ENCODE results near the gene KRTAP5-7. TPM values are rescaled to one million over a fixed set of nuclear protein-coding genes. Genes with fewer than 3 reads are reported as not detected.

Gene KRTAP5-7
- total and polyA plus RNA-seq, 2 of the 8 experiments (the other 6 are each of a cell fraction or from before 2014, with no cell fraction given): not detected

DNA sequence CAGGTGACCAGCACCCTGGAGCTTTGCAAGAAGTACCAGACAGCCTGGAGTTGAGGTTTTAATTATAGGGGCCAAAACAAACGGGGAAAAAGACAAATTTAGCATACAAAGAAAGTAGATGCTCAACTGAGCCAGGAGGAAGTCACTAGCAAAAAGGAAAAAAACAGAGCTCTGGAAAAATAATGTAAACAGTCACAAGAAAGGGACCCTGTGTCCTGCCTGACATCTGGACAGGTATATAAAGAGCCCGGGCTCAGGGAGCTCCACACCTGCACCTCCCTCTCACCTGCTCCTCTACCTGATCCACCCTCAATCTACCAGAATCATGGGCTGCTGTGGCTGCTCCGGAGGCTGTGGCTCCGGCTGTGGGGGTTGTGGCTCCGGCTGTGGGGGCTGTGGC, 38.2 kb downstream of the KRTAP5-7 start, which contains the start of gene KRTAP5-10:
KRTAP5-10 (plus strand) TSS at position 301 of the 400 bp plus-strand sequence; CDS start at position 326, 25 bp downstream.
- Histone ChIP-seq H2AFZ (ENCODE audit: low read length) (no peak within 1 kb of the TSS), H2BK15ac (ENCODE audit: low read length) (peak within 1 kb of the TSS; percentile 46; the same call in 1 of the 2 replicates), H3K23me2 (ENCODE audit: low read depth, low read length) (no peaks in the 10 kb centered on the region), H3K4me3 (ENCODE audit: extremely low read depth in 1 of 4, insufficient read depth in 2 of 4, low read depth in 3 of 4, low read length in 4 of 4) (no peak within 1 kb of the TSS), H3K9me3 (ENCODE audit: insufficient read depth in 2 of 2, low read depth in 1 of 2, low read length in 1 of 2) (no peaks in the 10 kb centered on the region), H4K20me1 (replicated peaks in 1 of 2; ENCODE audit: control insufficient read depth in 1 of 2, insufficient read depth in 2 of 2, low read length in 2 of 2) (no peaks in the 10 kb centered on the region), H4K91ac (replicated peaks; ENCODE audit: insufficient read length, low read length) (no peak within 1 kb of the TSS), H3K79me2 (ENCODE audit: control insufficient read depth in 1 of 2, insufficient read depth in 2 of 2, low read length in 2 of 2) (no peaks in the 10 kb centered on the region), H4K8ac (ENCODE audit: extremely low read depth, insufficient read depth, low read length) (no peak within 1 kb of the TSS), H2BK120ac (replicated peaks; ENCODE audit: low read depth, low read length) (no peak within 1 kb of the TSS), H3K27ac (ENCODE audit: low read depth, low read length) (no peak within 1 kb of the TSS), H4K5ac (ENCODE audit: insufficient read length, low read depth, low read length) (no peak within 1 kb of the TSS), H2BK12ac (ENCODE audit: low read depth, low read length) (peak within 1 kb of the TSS; percentile 68; the same call in 1 of the 2 replicates), H3K14ac (ENCODE audit: insufficient read length) (no peak within 1 kb of the TSS), H3K27me3 (replicated peaks in 1 of 4; ENCODE audit: control insufficient read depth in 3 of 4, extremely low read depth in 1 of 4, insufficient read depth in 3 of 4, low read length in 3 of 4) (peaks cover 0 to 2% (median 0%) of the 10 kb centered on the region in 4 experiments; a peak in 2 of 7 replicates), H3K36me3 (ENCODE audit: control insufficient read depth in 2 of 4, insufficient read depth in 4 of 4, low read length in 3 of 4) (no peaks in the 10 kb centered on the region), H3K23ac (ENCODE audit: insufficient read length) (no peak within 1 kb of the TSS), H3K4me2 (ENCODE audit: insufficient read depth in 1 of 2, low read depth in 2 of 2, low read length in 2 of 2) (no peak within 1 kb of the TSS), H3K18ac (ENCODE audit: extremely low read depth, low read length) (no peak within 1 kb of the TSS; the same call in 1 of the 2 replicates), H2BK20ac (ENCODE audit: low read length) (no peak within 1 kb of the TSS; the same call in 1 of the 2 replicates), H3K4me1 (replicated peaks in 1 of 4; ENCODE audit: control insufficient read depth in 3 of 4, insufficient read depth in 4 of 4, low read length in 3 of 4) (peaks cover 0 to 8% (median 3%) of the 10 kb centered on the region in 4 experiments; a peak in 5 of 7 replicates), H3K56ac (replicated peaks; ENCODE audit: insufficient read length, low read depth, low read length) (no peak within 1 kb of the TSS), H3K79me1 (ENCODE audit: low read depth, low read length) (no peaks in the 10 kb centered on the region), H2BK5ac (ENCODE audit: low read depth, low read length) (no peak within 1 kb of the TSS), H3K9ac (replicated peaks in 1 of 4; ENCODE audit: extremely low read depth in 1 of 4, low read depth in 3 of 4, low read length in 3 of 4) (no peak within 1 kb of the TSS), H3K4ac (replicated peaks; ENCODE audit: insufficient read length, low read depth, low read length) (no peak within 1 kb of the TSS), H2AK5ac (ENCODE audit: low read depth, low read length) (0 out of 2 replicates have a peak within 1 kb of the TSS, but pooled peaks have one; percentile 46)
- 81% methylated on average over 5 of the region's 5 CpGs; no CpG with 5 or more reads in 1 of the 2 experiments for WGBS, 2 experiments (ENCODE audit: extremely low coverage in 1 of 2, insufficient coverage in 1 of 2, insufficient read length in 1 of 2, insufficient replicate concordance in 2 of 2, low coverage in 1 of 2, low lambda C conversion rate in 2 of 2, missing lambda C conversion rate in 1 of 2)
- DNase-seq (ENCODE audit: low read depth in 1 of 2, low spot score in 2 of 2): no peak
- POLR2A ChIA-PET (ENCODE audit: partially characterized antibody): interaction anchor here (1.0 kb wide), 1 partner anchor 114 kb away, joined by 5 read pairs; no protein-coding TSS in a partner anchor
- no peak for FAIRE-seq
- CTCF ChIA-PET (ENCODE audit: partially characterized antibody): interaction anchor here (1.1 to 3.4 kb wide), 4 partner anchors 9 to 139 kb away, joined by 4 to 37 read pairs (median 7); no protein-coding TSS in a partner anchor
- TF ChIP-seq EGR1 (IDR thresholded peaks at IDR 0.05; ENCODE audit: borderline replicate concordance, low read depth, low read length) (no peak), CEBPB (IDR thresholded peaks at IDR 0.05; ENCODE audit: low read depth, low read length) (no peak), EP300 (IDR thresholded peaks at IDR 0.05; ENCODE audit: borderline replicate concordance in 1 of 2, low read depth in 2 of 2, low read length in 2 of 2) (no peak), JUND (IDR thresholded peaks at IDR 0.05; ENCODE audit: low read length) (no peak), CBX5 (IDR thresholded peaks at IDR 0.05; ENCODE audit: low read depth, low read length) (no peak), SUZ12 (IDR thresholded peaks at IDR 0.05; ENCODE audit: low read length) (no peak), POU5F1 (IDR thresholded peaks at IDR 0.05; ENCODE audit: low read depth, low read length) (no peak), ASH2L (IDR thresholded peaks at IDR 0.05; ENCODE audit: low read length) (no peak), SP4 (IDR thresholded peaks at IDR 0.05; ENCODE audit: low read length) (no peak), BCL11A (IDR thresholded peaks at IDR 0.05; ENCODE audit: low read depth in 2 of 2, low read length in 2 of 2) (no peak), EZH2 (IDR thresholded peaks at IDR 0.05; ENCODE audit: low read depth, low read length, severe bottlenecking) (no peak), BACH1 (IDR thresholded peaks at IDR 0.05; ENCODE audit: low read length) (no peak), ZNF274 (IDR thresholded peaks at IDR 0.05; ENCODE audit: borderline replicate concordance, extremely low read depth, low read length) (no peak)
- TF ChIP-seq, protein P1, sequence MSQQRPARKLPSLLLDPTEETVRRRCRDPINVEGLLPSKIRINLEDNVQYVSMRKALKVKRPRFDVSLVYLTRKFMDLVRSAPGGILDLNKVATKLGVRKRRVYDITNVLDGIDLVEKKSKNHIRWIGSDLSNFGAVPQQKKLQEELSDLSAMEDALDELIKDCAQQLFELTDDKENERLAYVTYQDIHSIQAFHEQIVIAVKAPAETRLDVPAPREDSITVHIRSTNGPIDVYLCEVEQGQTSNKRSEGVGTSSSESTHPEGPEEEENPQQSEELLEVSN (IDR thresholded peaks at IDR 0.05): no peak
